ACHN (cell line): ENCODE results near the gene MUC5B.

ENCODE experiments used
- DNase-seq: peaks from one replicate; pipeline ENCODE4 v3.0.0-alpha.2; 2015
- in situ Hi-C: cut with HindIII; loops from 2 replicates; pipeline ENCODE4 v1.10.0; 2017; ENCODE audit warnings: low sequenced_read_pairs, low pct_ligation_motif_present, low pct_unique_long_range_greater_than_20kb

The MUC5B gene

GRCh38 chr11:1227551-1228100 lies 4.8 kb downstream of the MUC5B start:
- DNase-seq: no peak
- in situ Hi-C loops: no loop called here

DNA sequence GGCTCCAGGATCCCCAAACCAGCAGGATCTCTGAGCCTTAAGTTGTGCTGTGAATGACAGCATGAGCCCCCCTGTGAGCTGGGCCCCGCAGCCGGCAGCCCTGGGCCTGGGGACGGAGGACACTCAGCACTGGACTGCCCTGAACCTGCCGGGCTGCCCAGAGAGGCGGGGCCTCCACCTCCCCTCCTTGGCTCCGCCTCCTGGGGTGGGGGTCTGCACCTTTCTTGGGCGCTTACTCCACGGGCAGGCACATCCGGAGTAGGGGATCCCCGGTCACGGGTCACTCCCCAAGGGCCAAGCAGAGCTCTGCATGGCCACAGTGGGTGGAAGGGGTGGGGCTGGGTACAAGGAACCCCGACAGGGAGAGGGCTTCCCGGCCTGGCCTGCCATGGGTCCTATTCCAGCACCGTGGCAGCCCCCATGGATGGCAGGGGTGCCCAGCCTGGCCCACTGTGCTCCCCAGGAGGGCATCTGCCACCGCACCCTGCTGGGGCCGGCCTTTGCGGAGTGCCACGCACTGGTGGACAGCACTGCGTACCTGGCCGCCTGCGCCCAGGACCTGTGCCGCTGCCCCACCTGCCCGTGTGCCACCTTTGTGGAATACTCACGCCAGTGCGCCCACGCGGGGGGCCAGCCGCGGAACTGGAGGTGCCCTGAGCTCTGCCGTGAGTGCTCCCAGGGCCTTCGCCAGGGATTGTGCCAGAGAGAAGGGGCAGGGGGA lies 5.4 kb downstream of the MUC5B start:
- no peak for DNase-seq
- in situ Hi-C loops: no loop called here

DNA sequence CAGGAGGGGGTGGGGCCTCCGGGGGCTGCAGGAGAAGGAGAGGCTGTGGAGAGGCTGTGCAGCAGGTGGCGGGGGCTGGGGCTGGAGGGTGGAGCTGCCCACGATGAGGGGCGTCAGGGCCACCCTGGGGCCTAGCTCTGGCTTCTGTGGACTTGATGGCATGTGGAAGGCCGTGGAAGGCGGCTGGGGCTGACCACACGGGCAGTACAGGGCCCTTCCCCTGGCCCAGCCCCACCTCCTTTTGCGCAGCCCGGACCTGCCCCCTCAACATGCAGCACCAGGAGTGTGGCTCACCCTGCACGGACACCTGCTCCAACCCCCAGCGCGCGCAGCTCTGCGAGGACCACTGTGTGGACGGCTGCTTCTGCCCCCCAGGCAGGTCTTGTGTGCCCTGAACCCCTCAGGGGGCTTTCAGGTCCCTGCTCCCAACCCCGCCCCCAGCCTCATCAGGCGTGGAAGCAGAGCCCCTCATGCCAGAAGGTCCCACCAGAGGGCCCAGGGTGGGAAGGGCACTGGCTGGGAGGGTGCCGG lies 6.1 kb downstream of the MUC5B start:
- in situ Hi-C loops: no loop called here

GRCh38 chr11:1229471-1230120 lies 6.7 kb downstream of the MUC5B start:
- in situ Hi-C loops: no loop called here
- no peak for DNase-seq

More for the DNA sequence above, 6.1 kb downstream of the MUC5B start:
- DNase-seq: no peak

GRCh38 chr11:1230121-1230455 lies 7.2 kb downstream of the MUC5B start:
- no peak for DNase-seq
- in situ Hi-C loops: no loop called here

- no peak for DNase-seq
- in situ Hi-C loops: no loop called here
Observed at GRCh38 chr11:1230456-1231395, 7.9 kb downstream of the MUC5B start.

DNA sequence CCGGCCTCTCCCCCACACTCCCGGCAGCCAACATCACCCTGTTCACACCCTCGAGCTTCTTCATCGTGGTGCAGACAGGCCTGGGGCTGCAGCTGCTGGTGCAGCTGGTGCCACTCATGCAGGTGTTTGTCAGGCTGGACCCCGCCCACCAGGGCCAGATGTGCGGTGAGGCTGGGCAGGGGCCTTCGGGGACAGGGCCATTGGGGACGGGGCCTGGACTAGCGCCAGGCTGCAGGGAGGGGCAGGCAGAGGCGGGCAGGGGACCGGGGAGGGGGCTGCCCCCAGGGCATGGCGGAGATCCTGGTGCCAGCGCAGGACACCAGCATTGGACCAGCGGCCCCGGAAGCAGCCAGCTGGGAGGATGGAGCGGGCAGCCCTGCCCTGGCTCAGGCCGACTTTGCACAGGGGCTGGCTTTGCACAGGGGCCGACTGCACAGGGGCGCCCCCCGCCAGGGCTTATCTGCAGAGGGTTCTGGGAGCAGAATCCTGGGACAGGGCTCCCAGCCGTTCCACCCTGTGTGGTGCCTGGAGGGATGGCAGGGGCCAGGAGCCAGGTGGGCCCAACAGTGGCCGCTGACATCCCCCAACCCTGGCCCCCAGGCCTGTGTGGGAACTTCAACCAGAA lies 8.6 kb downstream of the MUC5B start:
- DNase-seq: no peak
- in situ Hi-C loops: no loop called here

- in situ Hi-C loops: no loop called here
- no peak for DNase-seq
Observed at GRCh38 chr11:1232021-1232882, 9.4 kb downstream of the MUC5B start.

DNA sequence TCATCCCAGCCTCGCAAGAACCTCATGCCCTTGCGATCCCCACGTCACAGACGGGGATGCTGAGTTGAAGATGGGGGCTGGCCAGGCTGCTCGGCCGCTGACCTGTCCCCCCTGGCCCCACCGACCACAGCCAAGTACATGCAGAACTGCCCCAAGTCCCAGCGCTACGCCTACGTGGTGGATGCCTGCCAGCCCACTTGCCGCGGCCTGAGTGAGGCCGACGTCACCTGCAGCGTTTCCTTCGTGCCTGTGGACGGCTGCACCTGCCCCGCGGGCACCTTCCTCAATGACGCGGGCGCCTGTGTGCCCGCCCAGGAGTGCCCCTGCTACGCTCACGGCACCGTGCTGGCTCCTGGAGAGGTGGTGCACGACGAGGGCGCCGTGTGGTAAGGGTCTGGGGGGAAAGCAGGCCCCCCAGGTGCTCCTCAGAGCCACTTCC lies 10.0 kb downstream of the MUC5B start:
- in situ Hi-C loops: no loop called here

GRCh38 chr11:1233351-1234053 lies 10.6 kb downstream of the MUC5B start:
- DNase-seq: no peak
- in situ Hi-C loops: no loop called here

More for the DNA sequence above, 10.0 kb downstream of the MUC5B start:
- no peak for DNase-seq

DNA sequence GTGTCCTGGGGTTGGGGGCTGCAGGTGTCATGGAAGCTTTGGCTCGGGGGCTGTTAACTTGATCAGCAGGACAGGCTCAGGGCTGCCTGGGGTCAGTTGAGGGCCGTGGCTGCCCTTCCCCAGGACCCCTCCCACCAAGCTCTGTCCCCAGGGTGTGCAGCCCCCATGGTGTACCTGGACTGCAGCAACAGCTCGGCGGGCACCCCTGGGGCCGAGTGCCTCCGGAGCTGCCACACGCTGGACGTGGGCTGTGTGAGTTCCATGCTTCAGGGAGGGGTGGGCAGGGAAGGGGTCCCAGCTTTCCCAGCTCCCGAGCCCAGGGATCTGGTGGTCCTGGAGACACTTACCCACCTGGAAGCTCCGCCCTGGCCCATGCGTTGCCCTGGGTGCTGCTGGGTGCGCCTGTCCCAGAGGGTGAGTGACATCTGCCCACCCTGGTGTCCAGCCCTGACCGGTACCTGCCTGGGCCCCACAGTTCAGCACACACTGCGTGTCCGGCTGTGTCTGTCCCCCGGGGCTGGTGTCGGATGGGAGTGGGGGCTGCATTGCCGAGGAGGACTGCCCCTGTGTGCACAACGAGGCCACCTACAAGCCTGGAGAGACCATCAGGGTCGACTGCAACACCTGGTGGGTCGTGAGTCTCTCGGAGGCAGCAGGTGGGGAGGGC lies 11.3 kb downstream of the MUC5B start:
- in situ Hi-C loops: no loop called here
- DNase-seq: no peak

DNA sequence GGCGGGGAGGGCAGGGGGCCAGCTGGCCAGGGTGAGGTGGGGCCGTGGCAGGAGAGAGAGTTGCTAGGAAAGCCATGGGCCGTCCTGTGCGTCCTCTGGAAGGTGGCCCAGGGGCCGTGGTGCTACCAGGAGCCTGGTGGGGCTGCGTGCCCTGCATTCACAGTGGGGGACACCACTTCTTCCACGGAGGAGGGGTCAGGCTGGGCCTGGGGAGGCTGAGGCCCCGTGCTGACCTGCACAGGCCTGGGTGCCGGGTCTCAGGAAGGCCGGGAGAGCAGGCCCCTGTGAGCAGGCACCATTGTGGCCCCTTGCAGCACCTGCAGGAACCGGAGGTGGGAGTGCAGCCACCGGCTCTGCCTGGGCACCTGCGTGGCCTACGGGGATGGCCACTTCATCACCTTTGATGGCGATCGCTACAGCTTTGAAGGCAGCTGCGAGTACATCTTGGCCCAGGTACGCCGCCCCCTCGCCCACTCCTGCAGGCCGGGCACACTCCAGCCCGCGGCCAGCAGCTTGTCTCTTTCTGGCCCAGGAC lies 12.0 kb downstream of the MUC5B start:
- DNase-seq: no peak
- in situ Hi-C loops: no loop called here

DNA sequence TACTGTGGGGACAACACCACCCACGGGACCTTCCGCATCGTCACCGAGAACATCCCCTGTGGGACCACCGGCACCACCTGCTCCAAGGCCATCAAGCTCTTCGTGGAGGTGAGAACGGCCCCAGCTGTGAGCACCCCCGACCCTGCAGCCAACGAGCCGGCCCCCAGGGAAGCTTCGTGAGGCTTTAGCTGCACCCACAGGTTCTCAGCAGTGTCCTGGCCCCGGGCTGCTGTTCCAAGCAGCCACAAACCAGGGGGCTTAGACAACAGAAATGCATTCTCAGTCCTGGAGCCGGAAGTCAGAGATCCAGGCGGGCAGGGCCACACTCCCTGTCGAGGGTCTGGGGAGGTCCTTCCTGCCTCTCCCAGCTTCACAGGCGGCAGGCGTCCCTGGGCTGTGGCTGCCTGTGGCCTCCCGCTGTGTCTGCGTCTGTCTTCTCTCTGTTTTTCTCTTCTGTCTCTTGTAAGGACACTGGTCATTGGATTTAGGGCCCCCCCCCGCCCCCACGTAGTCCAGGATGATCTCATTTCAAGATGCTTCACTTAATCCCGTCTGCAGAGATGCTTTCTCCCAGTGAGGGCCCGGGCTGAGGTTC lies 12.5 kb downstream of the MUC5B start:
- in situ Hi-C loops: no loop called here
- no peak for DNase-seq

DNA sequence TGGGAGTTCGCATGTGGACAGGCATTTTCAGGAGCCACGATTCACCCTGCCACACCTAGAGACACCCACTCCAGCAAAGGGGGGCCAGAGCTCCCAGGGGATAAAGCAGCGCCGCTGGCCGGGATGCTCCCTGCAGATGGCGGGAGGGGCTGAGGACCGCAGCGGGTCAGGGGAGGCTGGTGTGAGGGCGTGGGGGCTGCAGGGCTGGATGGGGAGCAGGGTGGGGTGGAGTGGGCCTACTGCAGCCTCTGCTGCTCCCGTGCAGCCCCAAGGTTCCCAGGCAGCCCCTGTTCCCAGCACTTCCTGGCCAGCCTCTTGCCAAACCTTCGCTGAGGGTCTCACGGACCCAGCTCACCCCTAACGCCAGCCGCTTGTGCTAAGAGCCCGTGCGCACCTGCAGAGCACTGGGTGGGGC lies 13.0 kb downstream of the MUC5B start:
- in situ Hi-C loops: no loop called here
- DNase-seq: no peak

DNA sequence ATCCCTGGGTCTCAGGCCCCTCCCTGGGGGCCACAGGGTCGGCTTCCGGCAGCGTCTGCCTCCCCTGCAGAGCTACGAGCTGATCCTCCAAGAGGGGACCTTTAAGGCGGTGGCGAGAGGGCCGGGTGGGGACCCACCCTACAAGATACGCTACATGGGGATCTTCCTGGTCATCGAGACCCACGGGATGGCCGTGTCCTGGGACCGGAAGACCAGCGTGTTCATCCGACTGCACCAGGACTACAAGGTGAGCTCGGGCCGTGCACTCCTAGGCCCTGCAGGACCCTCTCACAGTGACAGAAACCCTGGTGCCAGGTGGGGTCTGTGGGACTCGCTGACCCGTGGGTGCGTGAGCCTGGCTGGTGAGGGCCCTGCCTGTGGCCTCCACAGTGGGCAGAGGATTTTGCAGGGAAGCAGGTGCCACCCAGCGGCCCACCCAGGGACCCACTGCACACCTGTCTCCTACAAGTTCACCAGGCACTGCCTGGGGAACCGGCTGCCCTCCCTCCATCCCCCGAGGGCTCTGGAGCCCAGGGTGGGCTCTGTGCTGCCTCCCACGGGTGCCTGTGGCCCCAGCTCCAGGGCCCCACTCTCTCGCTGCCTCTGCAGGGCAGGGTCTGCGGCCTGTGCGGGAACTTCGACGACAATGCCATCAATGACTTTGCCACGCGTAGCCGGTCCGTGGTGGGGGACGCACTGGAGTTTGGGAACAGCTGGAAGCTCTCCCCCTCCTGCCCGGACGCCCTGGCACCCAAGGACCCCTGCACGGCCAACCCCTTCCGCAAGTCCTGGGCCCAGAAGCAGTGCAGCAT lies 13.7 kb downstream of the MUC5B start:
- DNase-seq: no peak
- in situ Hi-C loops: no loop called here
